K562 (cell line): Measurements from ENCODE around the gene CMTM4. TPM values are rescaled to one million over a fixed set of nuclear protein-coding genes. Genes with fewer than 3 reads are reported as not detected.

Experiments
- ATAC-seq: fragments of 200-7000 bp; cut with Tn5 transposase; 3 replicates; pipeline ENCODE4 v1.9.1; 2020; ENCODE audit warnings: moderate library complexity
- BruUV-seq: library from RNA; stranded (reverse); fragments of 400-500 nt; replicated peaks from 2 replicates; lab custom pipeline; 2021; lab: Mats Ljungman, UMichigan
- CTCF ChIA-PET: fragments of 300-600 bp; formaldehyde crosslinking; extraction: SDS; loops from one replicate; lab custom pipeline; 2021; ENCODE audit warnings: low intra/inter-chr PET ratio; lab: Yijun Ruan, JAX
- POLR2A ChIA-PET: fragments of 300-600, 350-650 bp; sonication (Branson Sonifier 250); formaldehyde crosslinking; extraction: SDS; loops from one replicate; lab custom pipeline; 2021; ENCODE audit warnings: antibody characterized with exemption, inconsistent platforms; lab: Yijun Ruan, JAX
- DNase-seq, 4 experiments: peaks; one replicate each; pipeline versions ENCODE4 v3.0.0 to v3.0.0-alpha.2; 2011 to 2018; ENCODE audit warnings: low spot score in 3 of 4, mixed read lengths in 3 of 4; ENCODE audit errors: extremely low read depth in 1 of 4
- FAIRE-seq: peaks from 2 replicates; lab custom pipeline; 2011; peaks lifted over from hg19 to GRCh38; lab: Jason Lieb, UNC
- H2AFZ ChIP-seq: 2 replicates; pipeline ENCODE4 v1.6.0; 2011; ENCODE audit warnings: low read depth, low read length, control low read depth, inconsistent platforms
- H3K27ac ChIP-seq: fragments of 200-600 bp; 3 replicates; pipeline ENCODE4 v1.8.0; 2011; ENCODE audit warnings: low read depth, mild to moderate bottlenecking, control low read depth, inconsistent platforms, low read length, moderate library complexity, mixed read lengths; ENCODE audit errors: extremely low read depth
- H3K27me3 ChIP-seq, 2 experiments: fragments of 300-600 bp in 1 of 2; 2 replicates in 1 of 2; 3 replicates in 1 of 2; pipeline versions ENCODE4 v1.6.0 to v1.8.0; 2011; ENCODE audit warnings: inconsistent platforms in 2 of 2, low read length in 2 of 2, mild to moderate bottlenecking in 1 of 2, mixed read lengths in 1 of 2, moderate library complexity in 1 of 2; ENCODE audit not compliant: control insufficient read depth in 2 of 2, insufficient read depth in 2 of 2
- H3K36me3 ChIP-seq: fragments of 300-600 bp; 3 replicates; pipeline ENCODE4 v1.8.0; 2011; ENCODE audit warnings: mild to moderate bottlenecking, low read length, inconsistent platforms; ENCODE audit not compliant: control insufficient read depth, insufficient read depth
- H3K4me1 ChIP-seq, 2 experiments: fragments of 200-600 bp in 1 of 2; replicated peaks in 1 of 2; 2 replicates in 1 of 2; 3 replicates in 1 of 2; pipeline versions ENCODE4 v1.5.1 to v1.8.0; 2011; ENCODE audit warnings: inconsistent platforms in 2 of 2, low read length in 2 of 2, mild to moderate bottlenecking in 1 of 2, mixed read lengths in 1 of 2, moderate library complexity in 1 of 2; ENCODE audit not compliant: control insufficient read depth in 2 of 2, insufficient read depth in 2 of 2
- H3K4me2 ChIP-seq: 2 replicates; pipeline ENCODE4 v1.6.1; 2011; ENCODE audit warnings: low read length, control low read depth, inconsistent platforms, mixed read lengths; ENCODE audit not compliant: insufficient read depth
- H3K4me3 ChIP-seq: fragments of 200-600 bp; sonication (generic), shearing (Covaris generic); 2 replicates; pipeline ENCODE4 v1.5.1; 2016; ENCODE audit warnings: control low read depth, inconsistent platforms
- H3K79me2 ChIP-seq: fragments of 200-600 bp; 3 replicates; pipeline ENCODE4 v1.8.0; 2011; ENCODE audit warnings: low read length, inconsistent platforms; ENCODE audit not compliant: control insufficient read depth, insufficient read depth
- H3K9ac ChIP-seq, 2 experiments: 2 replicates each; pipeline versions ENCODE4 v1.6.0 to v1.6.1; 2011; ENCODE audit warnings: low read depth in 2 of 2, low read length in 2 of 2, control low read depth in 1 of 2, inconsistent platforms in 1 of 2, mild to moderate bottlenecking in 1 of 2, mixed read lengths in 1 of 2; ENCODE audit not compliant: insufficient read depth in 1 of 2
- H3K9me1 ChIP-seq: one replicate; pipeline ENCODE4 v1.6.0; 2011; ENCODE audit warnings: inconsistent platforms, mild to moderate bottlenecking, low read length, moderate library complexity; ENCODE audit not compliant: control insufficient read depth, insufficient read depth
- H3K9me3 ChIP-seq: replicated peaks from 2 replicates; pipeline ENCODE4 v1.5.1; 2011; ENCODE audit warnings: low read depth, low read length, inconsistent platforms; ENCODE audit not compliant: control insufficient read depth, insufficient read depth
- H4K20me1 ChIP-seq: replicated peaks from 2 replicates; pipeline ENCODE4 v1.6.1; 2011; ENCODE audit warnings: low read length, inconsistent platforms, mixed read lengths; ENCODE audit not compliant: control insufficient read depth, insufficient read depth
- HEY1 ChIP-seq: fragments of 250-450 bp; sonication (Bioruptor Pico); IDR thresholded peaks from 2 replicates; pipeline ENCODE4 v1.5.0; 2020; ENCODE audit warnings: mild to moderate bottlenecking, moderate library complexity, borderline replicate concordance
- HNRNPUL1 ChIP-seq: fragments of 200-400 bp; formaldehyde crosslinking; IDR thresholded peaks from 2 replicates; pipeline ENCODE4 v1.6.1; 2017; ENCODE audit warnings: low read length
- MEIS2 ChIP-seq: fragments of 450-650 bp; IDR thresholded peaks from 2 replicates; pipeline ENCODE4 v1.6.1; 2014; ENCODE audit warnings: mild to moderate bottlenecking; ENCODE audit not compliant: partially characterized antibody
- PKNOX1 ChIP-seq: fragments of 450-650 bp; IDR thresholded peaks from 2 replicates; pipeline ENCODE4 v1.6.1; 2016
- ZNF134 ChIP-seq: fragments of 250-450 bp; sonication (Bioruptor Pico); conservative IDR thresholded peaks from 2 replicates; pipeline ENCODE4 v1.4.0; 2020
- WGBS: fragments of 100-300 bp; shearing (Covaris generic); methylation state at CpG from one replicate; pipeline ENCODE4 v1.1.6; 2016; ENCODE audit warnings: low coverage, mixed read lengths; ENCODE audit not compliant: insufficient coverage; ENCODE audit errors: missing lambda C conversion rate; 5-methylcytosine and 5-hydroxymethylcytosine counted together
- in situ Hi-C: fragments of 300-500 bp; cut with MboI; formaldehyde crosslinking; loops from 4 replicates; pipeline ENCODE4 v1.15.0; 2018; ENCODE audit warnings: inconsistent platforms, mixed read lengths
- intact Hi-C: fragments of 100-400 bp; cut with micrococcal nuclease; formaldehyde crosslinking; loops from 2 replicates; pipeline ENCODE4 v1.14.2; 2022
- polyA plus RNA-seq, 8 experiments: library from polyadenylated mRNA; depleted of rRNA in 4 of 8; stranded (reverse) in 5 of 8; unstranded in 3 of 8; fragments of >200 nt; fragmentation: Nextera tagmentation in 2 of 8; fragmentation: Illumina TruSeq in 1 of 8; extraction: Ambion mirVana in 2 of 8; extraction: Trizol in 1 of 8; gene quantifications; 2 replicates each; pipeline versions ENCODE4 v1.2.1 to v1.2.3, GENCODE V29; 2011 to 2014; ENCODE audit warnings: inconsistent platforms in 1 of 8, missing spikeins in 1 of 8
- total RNA-seq, 7 experiments: library from RNA; depleted of rRNA in 6 of 7; stranded (reverse); fragments of >200 nt in 6 of 7; fragmentation: Illumina TruSeq in 2 of 7; extraction: Trizol in 2 of 7; gene quantifications; 2 replicates each; pipeline versions ENCODE4 v1.2.1 to v1.2.3, GENCODE V29; 2011 to 2021; ENCODE audit warnings: low replicate concordance in 1 of 7

Gene CMTM4
- total and polyA plus RNA-seq, 9 of the 15 experiments (the other 6 are each of a cell fraction or from before 2014, with no cell fraction given): 2.0 to 21.3 (median 12.5) TPM

GRCh38 chr16:66714062-66714461 is 17.5 kb upstream of the CMTM4 start:
- no peaks in the 10 kb centered on the region for H4K20me1 ChIP-seq
- in situ Hi-C loops (no loop called here), intact Hi-C loops (no loop called here)
- H3K4me3 ChIP-seq: no peak overlapping the region
- no peaks in the 10 kb centered on the region for H3K27me3 ChIP-seq
- DNase-seq (no peak), ATAC-seq (no peak), FAIRE-seq (no peak)
- BruUV-seq: no TSS peak
- POLR2A ChIA-PET: interaction anchor here (0.7 kb wide), 2 partner anchors 19 to 159 kb away, joined by 3 to 4 read pairs; no protein-coding TSS in a partner anchor
- H3K27ac ChIP-seq: no peak overlapping the region
- no peaks in the 10 kb centered on the region for H3K4me1 ChIP-seq
- H3K79me2 ChIP-seq: no peaks in the 10 kb centered on the region
- H3K36me3 ChIP-seq: peaks cover 3% of the 10 kb centered on the region; the same call in 1 of the 3 replicates
- no peak overlapping the region for H3K4me2 ChIP-seq
- H3K9ac ChIP-seq: no peak overlapping the region
- H3K9me3 ChIP-seq: no peaks in the 10 kb centered on the region
- H2AFZ ChIP-seq: no peak overlapping the region
- no peaks in the 10 kb centered on the region for H3K9me1 ChIP-seq
- WGBS: 42% methylated on average over 6 of the region's 6 CpGs
- no peak for TF ChIP-seq HNRNPUL1
- TF ChIP-seq ZNF134 (CRISPR knock-in tag): no peak
- CTCF ChIA-PET: no interaction called here

- in situ Hi-C loops (no loop called here), intact Hi-C loops (no loop called here)
- BruUV-seq: no TSS peak
- no peaks in the 10 kb centered on the region for H3K4me1 ChIP-seq
- 0 out of 2 replicates have a peak, but pooled peaks cover 1% of the 10 kb centered on the region for H3K9me3 ChIP-seq
- ChIA-PET CTCF (no interaction called here), POLR2A (interaction anchor here (0.6 to 1.2 kb wide), 4 partner anchors 9 to 292 kb away, joined by 3 to 6 read pairs (median 3); no protein-coding TSS in a partner anchor)
- H3K79me2 ChIP-seq: no peaks in the 10 kb centered on the region
- H3K27ac ChIP-seq: no peak overlapping the region
- H3K9me1 ChIP-seq: no peaks in the 10 kb centered on the region
- peak; percentile 26 for TF ChIP-seq MEIS2
- TF ChIP-seq HEY1: no peak
- TF ChIP-seq PKNOX1: peak; percentile 57
- H3K9ac ChIP-seq: no peak overlapping the region
- ATAC-seq (no peak), DNase-seq (no peak), FAIRE-seq (no peak)
- H3K4me3 ChIP-seq: no peak overlapping the region
- 12% methylated on average over 2 of the region's 2 CpGs for WGBS
- H3K27me3 ChIP-seq: no peaks in the 10 kb centered on the region; a peak in 1 of 5 replicates
- H4K20me1 ChIP-seq: no peaks in the 10 kb centered on the region
- H3K36me3 ChIP-seq: peaks cover 3% of the 10 kb centered on the region; the same call in 1 of the 3 replicates
- H2AFZ ChIP-seq: no peak overlapping the region
- H3K4me2 ChIP-seq: no peak overlapping the region
Measured at GRCh38 chr16:66713076-66713475, 16.5 kb upstream of the CMTM4 start.
